Measurements from ENCODE around the gene KIF19. TPM values are rescaled to one million over a fixed set of nuclear protein-coding genes. Genes with fewer than 3 reads are reported as not detected.

KIF19 gene
- total and polyA plus RNA-seq, 10 of the 15 experiments (the other 5 are each of a cell fraction or from before 2014, with no cell fraction given): 0.06 to 0.07 TPM; not detected in 8

DNA sequence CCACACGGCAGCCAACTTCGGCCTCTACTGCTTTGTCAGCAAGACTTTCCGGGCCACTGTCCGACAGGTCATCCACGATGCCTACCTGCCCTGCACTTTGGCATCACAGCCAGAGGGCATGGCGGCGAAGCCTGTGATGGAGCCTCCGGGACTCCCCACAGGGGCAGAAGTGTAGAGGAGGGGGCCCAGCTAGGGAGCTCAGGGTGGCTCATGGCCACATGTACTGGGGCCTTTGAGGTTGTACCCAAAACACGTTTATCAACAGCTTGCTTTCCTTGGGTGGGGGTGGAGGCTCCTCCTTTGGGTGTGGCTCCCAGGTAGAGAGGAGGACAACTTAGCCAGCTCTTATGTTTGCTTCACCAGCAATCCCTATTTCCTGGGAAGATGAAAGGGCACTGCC, 46.4 kb downstream of the KIF19 start:
- Histone ChIP-seq H3K9ac (ENCODE audit: control insufficient read depth, insufficient read depth, low read length) (no peak overlapping the region), H4K20me1 (ENCODE audit: control insufficient read depth, insufficient read depth) (no peaks in the 10 kb centered on the region), H3K27ac (ENCODE audit: control insufficient read depth, insufficient read depth) (no peak overlapping the region), H2AFZ (ENCODE audit: control insufficient read depth, low read depth, low read length) (no peak overlapping the region), H3K79me2 (ENCODE audit: control insufficient read depth, insufficient read depth, low read length) (no peaks in the 10 kb centered on the region), H3K4me1 (ENCODE audit: control insufficient read depth, insufficient read depth, low read length) (peaks cover 7% of the 10 kb centered on the region), H3K36me3 (ENCODE audit: control insufficient read depth in 2 of 2, insufficient read depth in 2 of 2, low read length in 1 of 2) (no peaks in the 10 kb centered on the region), H3K27me3 (replicated peaks in 1 of 2; ENCODE audit: control insufficient read depth in 2 of 2, insufficient read depth in 2 of 2, low read length in 1 of 2) (no peaks in the 10 kb centered on the region; a peak in 1 of 4 replicates), H3K4me3 (no peak overlapping the region), H3K4me2 (ENCODE audit: control insufficient read depth, insufficient read depth) (no peak overlapping the region), H3K9me3 (replicated peaks; ENCODE audit: control insufficient read depth, insufficient read depth, low read length) (no peaks in the 10 kb centered on the region)
- FAIRE-seq (no peak), ATAC-seq (no peak), DNase-seq (ENCODE audit: low read depth, low spot score) (no peak)
- in situ Hi-C loops (cut with MboI) (no loop called here), intact Hi-C loops (cut with micrococcal nuclease; ENCODE audit: unreplicated experiment) (no loop called here)
- WGBS (ENCODE audit: insufficient coverage, insufficient replicate concordance, low lambda C conversion rate, missing lambda C conversion rate): 60% methylated on average over 9 of the region's 9 CpGs
- TF ChIP-seq NR2C1 (IDR thresholded peaks at IDR 0.05) (no peak), RB1 (IDR thresholded peaks at IDR 0.05; ENCODE audit: borderline replicate concordance) (no peak), ZBED1 (IDR thresholded peaks at IDR 0.05; ENCODE audit: borderline replicate concordance) (no peak), CREB1 (IDR thresholded peaks at IDR 0.05; ENCODE audit: low read depth) (no peak)
- POLR2A ChIA-PET: no interaction called here
- RAD21 ChIA-PET (ENCODE audit: unreplicated experiment): interaction anchor here (0.5 kb wide), 1 partner anchor 122 kb away, joined by 3 read pairs; no protein-coding TSS in a partner anchor
- CTCF ChIA-PET: interaction anchor here (3.3 to 11.5 kb wide), 2 partner anchors 84 to 160 kb away, joined by 13 to 314 read pairs; no protein-coding TSS in a partner anchor
- SMC1A ChIA-PET (ENCODE audit: uncharacterized antibody, unreplicated experiment): no interaction called here
- no TSS peak for BruUV-seq (replicated peaks)

DNA sequence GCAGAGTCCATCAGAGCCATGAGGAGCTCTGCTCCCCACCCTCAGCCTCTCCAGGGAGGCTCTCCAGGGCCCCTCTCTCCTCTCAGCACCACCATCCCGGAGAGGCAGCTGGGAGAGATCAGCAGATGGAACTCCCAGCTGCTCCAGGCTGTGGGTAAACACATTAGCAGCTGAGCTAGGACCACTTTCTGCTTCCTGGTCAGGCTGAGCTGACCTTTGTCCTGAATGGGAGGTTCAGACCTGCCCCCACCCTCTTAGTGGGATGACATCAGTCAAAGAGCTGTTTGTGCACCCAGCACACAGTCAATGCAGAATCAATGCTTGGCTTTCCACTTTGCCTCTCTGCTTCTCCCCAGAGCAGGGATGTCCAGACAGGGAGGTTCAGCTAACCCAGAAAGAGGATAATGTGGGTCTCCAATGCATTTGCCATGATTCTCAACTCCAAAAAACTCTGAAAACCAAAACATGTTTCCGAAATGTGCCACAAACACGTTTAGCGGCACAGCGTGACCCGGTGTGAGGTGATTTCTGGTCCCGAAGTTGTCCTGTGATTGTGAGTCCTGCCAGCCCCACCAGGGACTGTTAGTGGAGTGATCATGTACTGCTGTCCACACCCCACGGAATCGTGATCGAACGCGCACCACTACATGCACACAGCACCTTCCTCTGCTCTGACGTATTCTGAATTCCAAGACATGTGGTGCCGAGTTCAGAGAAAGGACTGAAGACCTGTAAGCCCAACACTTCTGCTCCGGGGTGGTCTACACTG, 48.0 kb downstream of the KIF19 start:
- H2AFZ ChIP-seq (ENCODE audit: control insufficient read depth, low read depth, low read length): no peak overlapping the region
- intact Hi-C loops (cut with micrococcal nuclease; ENCODE audit: unreplicated experiment): no loop called here
- POLR2A ChIA-PET: no interaction called here
- WGBS (ENCODE audit: insufficient coverage, insufficient replicate concordance, low lambda C conversion rate, missing lambda C conversion rate): 44% methylated on average over 15 of the region's 15 CpGs
- no TSS peak for BruUV-seq (replicated peaks)
- H3K27ac ChIP-seq (ENCODE audit: control insufficient read depth, insufficient read depth): no peak overlapping the region
- in situ Hi-C loops (cut with MboI): no loop called here
- H3K9ac ChIP-seq (ENCODE audit: control insufficient read depth, insufficient read depth, low read length): no peak overlapping the region
- SMC1A ChIA-PET (ENCODE audit: uncharacterized antibody, unreplicated experiment): interaction anchor here (0.8 to 3.1 kb wide), 3 partner anchors 84 to 159 kb away, joined by 4 to 18 read pairs (median 4); no protein-coding TSS in a partner anchor
- ATAC-seq: no peak
- CTCF ChIA-PET: interaction anchor here (1.1 to 11.5 kb wide), 7 partner anchors 10 to 161 kb away, joined by 3 to 314 read pairs (median 3); partner anchors contain the start of gene TTYH2
- RAD21 ChIA-PET (ENCODE audit: unreplicated experiment): interaction anchor here (0.6 to 1.4 kb wide), 3 partner anchors 33 to 77 kb away, joined by 3 to 4 read pairs (median 4); no protein-coding TSS in a partner anchor
- H4K20me1 ChIP-seq (ENCODE audit: control insufficient read depth, insufficient read depth): no peaks in the 10 kb centered on the region
- H3K27me3 ChIP-seq (replicated peaks in 1 of 2; ENCODE audit: control insufficient read depth in 2 of 2, insufficient read depth in 2 of 2, low read length in 1 of 2): no peaks in the 10 kb centered on the region
- H3K4me1 ChIP-seq (ENCODE audit: control insufficient read depth, insufficient read depth, low read length): peaks cover under 1% of the 10 kb centered on the region
- DNase-seq (ENCODE audit: low read depth, low spot score): no peak
- no peaks in the 10 kb centered on the region for H3K9me3 ChIP-seq (replicated peaks; ENCODE audit: control insufficient read depth, insufficient read depth, low read length)
- no peaks in the 10 kb centered on the region for H3K79me2 ChIP-seq (ENCODE audit: control insufficient read depth, insufficient read depth, low read length)
- H3K36me3 ChIP-seq (ENCODE audit: control insufficient read depth in 2 of 2, insufficient read depth in 2 of 2, low read length in 1 of 2): no peaks in the 10 kb centered on the region
- no peak for FAIRE-seq
- H3K4me2 ChIP-seq (ENCODE audit: control insufficient read depth, insufficient read depth): no peak overlapping the region
- H3K4me3 ChIP-seq: no peak overlapping the region
- TF ChIP-seq NFYB (IDR thresholded peaks at IDR 0.05; ENCODE audit: insufficient read depth, low read depth, low read length) (no peak), ZNF24 (IDR thresholded peaks at IDR 0.05) (no peak), SMAD5 (IDR thresholded peaks at IDR 0.05; ENCODE audit: low read depth) (no peak), SUPT20H (IDR thresholded peaks at IDR 0.05; ENCODE audit: borderline replicate concordance, control insufficient read depth, low read depth, low read length) (no peak), RCOR1 (conservative IDR thresholded peaks at IDR 0.05; ENCODE audit: low read depth, low read length) (no peak), ZNF274 (IDR thresholded peaks at IDR 0.05; ENCODE audit: insufficient read depth, insufficient read length) (no peak)
- TF ChIP-seq, protein P1, sequence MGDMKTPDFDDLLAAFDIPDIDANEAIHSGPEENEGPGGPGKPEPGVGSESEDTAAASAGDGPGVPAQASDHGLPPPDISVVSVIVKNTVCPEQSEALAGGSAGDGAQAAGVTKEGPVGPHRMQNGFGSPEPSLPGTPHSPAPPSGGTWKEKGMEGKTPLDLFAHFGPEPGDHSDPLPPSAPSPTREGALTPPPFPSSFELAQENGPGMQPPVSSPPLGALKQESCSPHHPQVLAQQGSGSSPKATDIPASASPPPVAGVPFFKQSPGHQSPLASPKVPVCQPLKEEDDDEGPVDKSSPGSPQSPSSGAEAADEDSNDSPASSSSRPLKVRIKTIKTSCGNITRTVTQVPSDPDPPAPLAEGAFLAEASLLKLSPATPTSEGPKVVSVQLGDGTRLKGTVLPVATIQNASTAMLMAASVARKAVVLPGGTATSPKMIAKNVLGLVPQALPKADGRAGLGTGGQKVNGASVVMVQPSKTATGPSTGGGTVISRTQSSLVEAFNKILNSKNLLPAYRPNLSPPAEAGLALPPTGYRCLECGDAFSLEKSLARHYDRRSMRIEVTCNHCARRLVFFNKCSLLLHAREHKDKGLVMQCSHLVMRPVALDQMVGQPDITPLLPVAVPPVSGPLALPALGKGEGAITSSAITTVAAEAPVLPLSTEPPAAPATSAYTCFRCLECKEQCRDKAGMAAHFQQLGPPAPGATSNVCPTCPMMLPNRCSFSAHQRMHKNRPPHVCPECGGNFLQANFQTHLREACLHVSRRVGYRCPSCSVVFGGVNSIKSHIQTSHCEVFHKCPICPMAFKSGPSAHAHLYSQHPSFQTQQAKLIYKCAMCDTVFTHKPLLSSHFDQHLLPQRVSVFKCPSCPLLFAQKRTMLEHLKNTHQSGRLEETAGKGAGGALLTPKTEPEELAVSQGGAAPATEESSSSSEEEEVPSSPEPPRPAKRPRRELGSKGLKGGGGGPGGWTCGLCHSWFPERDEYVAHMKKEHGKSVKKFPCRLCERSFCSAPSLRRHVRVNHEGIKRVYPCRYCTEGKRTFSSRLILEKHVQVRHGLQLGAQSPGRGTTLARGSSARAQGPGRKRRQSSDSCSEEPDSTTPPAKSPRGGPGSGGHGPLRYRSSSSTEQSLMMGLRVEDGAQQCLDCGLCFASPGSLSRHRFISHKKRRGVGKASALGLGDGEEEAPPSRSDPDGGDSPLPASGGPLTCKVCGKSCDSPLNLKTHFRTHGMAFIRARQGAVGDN (IDR thresholded peaks at IDR 0.05): no peak
- TF ChIP-seq, protein P2, sequence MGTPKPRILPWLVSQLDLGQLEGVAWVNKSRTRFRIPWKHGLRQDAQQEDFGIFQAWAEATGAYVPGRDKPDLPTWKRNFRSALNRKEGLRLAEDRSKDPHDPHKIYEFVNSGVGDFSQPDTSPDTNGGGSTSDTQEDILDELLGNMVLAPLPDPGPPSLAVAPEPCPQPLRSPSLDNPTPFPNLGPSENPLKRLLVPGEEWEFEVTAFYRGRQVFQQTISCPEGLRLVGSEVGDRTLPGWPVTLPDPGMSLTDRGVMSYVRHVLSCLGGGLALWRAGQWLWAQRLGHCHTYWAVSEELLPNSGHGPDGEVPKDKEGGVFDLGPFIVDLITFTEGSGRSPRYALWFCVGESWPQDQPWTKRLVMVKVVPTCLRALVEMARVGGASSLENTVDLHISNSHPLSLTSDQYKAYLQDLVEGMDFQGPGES (IDR thresholded peaks at IDR 0.05): no peak
